Epithelial cell of proximal tubule (primary cell): ENCODE measurements around the gene SLC24A3. TPM values are rescaled to one million over a fixed set of nuclear protein-coding genes. Genes with fewer than 3 reads are reported as not detected.

Experiments used
- DNase-seq: peaks from one replicate; pipeline ENCODE4 v3.0.0-alpha.2; 2011; ENCODE audit warnings: low read depth
- H3K4me3 ChIP-seq: 2 replicates; pipeline ENCODE4 v1.5.1; 2011; ENCODE audit warnings: low read depth, mild to moderate bottlenecking, low read length
- total RNA-seq: library from RNA; depleted of rRNA; stranded (reverse); fragments of >200 nt; gene quantifications from 2 replicates; pipeline ENCODE4 v1.2.3, GENCODE V29; 2015
- TF ChIP-seq, protein P1 (sequence below): conservative IDR thresholded peaks from 2 replicates; pipeline ENCODE4 v1.5.1; 2012; ENCODE audit warnings: low read depth, mild to moderate bottlenecking, low read length

SLC24A3 gene
- total RNA-seq, 1 donor from 2014 or later: not detected

DNA sequence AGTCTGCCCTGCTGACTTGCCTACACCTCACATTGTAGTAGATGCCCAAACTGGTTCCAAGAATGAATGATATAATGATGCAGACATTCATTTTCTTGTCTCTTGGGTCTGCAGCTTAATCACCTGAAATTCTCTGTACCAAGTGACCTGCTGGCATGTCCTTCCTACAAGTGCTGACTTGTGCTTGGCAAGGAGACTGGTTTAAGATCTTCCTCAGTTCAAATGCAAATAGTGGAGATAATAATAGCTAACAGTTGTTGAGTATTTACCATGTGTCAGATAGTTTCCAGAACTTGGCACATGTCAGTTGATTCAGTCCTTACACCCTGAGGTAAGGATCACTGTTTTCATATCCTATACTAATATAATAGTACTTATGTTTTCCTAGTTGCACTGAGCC lies 223.4 kb downstream of the SLC24A3 start:
- no peak for DNase-seq
- TF ChIP-seq, protein P1, sequence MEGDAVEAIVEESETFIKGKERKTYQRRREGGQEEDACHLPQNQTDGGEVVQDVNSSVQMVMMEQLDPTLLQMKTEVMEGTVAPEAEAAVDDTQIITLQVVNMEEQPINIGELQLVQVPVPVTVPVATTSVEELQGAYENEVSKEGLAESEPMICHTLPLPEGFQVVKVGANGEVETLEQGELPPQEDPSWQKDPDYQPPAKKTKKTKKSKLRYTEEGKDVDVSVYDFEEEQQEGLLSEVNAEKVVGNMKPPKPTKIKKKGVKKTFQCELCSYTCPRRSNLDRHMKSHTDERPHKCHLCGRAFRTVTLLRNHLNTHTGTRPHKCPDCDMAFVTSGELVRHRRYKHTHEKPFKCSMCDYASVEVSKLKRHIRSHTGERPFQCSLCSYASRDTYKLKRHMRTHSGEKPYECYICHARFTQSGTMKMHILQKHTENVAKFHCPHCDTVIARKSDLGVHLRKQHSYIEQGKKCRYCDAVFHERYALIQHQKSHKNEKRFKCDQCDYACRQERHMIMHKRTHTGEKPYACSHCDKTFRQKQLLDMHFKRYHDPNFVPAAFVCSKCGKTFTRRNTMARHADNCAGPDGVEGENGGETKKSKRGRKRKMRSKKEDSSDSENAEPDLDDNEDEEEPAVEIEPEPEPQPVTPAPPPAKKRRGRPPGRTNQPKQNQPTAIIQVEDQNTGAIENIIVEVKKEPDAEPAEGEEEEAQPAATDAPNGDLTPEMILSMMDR: no peak

DNA sequence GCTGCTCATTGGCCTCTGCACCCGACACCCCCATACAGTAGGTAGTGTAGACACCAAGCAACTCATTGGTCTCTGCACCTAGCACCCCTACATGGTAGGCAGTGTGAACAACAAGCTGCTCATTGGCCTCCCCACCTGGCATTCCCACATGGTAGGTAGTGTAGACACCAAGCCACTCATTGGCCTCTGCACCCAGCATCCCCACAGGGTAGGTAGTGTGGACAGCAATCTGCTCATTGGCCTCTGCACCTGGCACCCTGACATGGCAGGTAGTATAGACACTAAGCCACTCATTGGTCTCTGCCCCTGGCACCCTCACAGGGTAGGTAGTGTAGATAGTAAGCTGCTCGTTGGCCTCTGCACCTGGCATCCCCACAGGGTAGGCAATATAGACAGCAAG lies 226.0 kb downstream of the SLC24A3 start:
- DNase-seq: no peak
- no peak overlapping the region for H3K4me3 ChIP-seq
- TF ChIP-seq, protein P1: no peak

More for the DNA sequence above, 223.4 kb downstream of the SLC24A3 start:
- no peak overlapping the region for H3K4me3 ChIP-seq

DNA sequence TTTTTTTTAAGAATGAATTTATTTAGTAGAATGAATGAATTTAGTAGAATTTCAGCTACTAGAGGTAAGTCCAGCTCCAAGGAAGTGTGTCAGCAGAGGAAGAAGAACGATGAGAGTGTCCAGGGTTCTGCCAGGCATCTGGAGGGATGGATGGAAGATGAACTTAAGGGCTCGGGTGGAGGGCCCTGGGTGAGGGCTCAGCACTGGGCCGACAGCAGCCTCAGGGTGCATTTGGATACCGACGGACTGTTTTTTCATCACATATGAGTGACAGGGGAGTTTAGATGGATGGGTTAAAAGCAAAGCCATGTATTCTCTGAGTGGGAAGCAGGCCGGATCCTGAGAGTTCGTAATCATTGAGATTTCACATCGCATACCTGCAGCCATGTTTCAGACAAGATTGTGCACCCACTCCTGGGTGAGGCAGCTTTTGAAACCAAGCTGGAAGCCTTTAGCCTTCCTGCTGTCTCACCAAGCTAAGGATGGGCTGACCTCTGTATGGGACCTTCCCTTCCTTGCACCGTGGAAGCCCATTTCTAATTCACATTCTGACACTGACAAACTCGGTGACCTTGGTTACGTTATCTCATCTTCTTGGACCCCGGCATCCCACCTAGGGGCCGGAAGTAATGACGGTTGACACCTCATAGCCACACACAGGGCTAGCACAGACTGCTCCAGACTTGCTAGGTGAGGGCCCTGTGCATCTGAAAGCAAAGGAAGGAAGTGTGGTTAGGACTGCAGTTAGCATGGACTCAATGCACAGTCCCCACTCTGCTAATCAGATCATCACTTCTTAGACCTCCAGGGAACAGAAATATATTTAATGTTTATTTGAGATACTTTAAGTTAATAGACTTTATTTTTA lies 228.5 kb downstream of the SLC24A3 start:
- TF ChIP-seq, protein P1: no peak
- no peak overlapping the region for H3K4me3 ChIP-seq
- DNase-seq: no peak

DNA sequence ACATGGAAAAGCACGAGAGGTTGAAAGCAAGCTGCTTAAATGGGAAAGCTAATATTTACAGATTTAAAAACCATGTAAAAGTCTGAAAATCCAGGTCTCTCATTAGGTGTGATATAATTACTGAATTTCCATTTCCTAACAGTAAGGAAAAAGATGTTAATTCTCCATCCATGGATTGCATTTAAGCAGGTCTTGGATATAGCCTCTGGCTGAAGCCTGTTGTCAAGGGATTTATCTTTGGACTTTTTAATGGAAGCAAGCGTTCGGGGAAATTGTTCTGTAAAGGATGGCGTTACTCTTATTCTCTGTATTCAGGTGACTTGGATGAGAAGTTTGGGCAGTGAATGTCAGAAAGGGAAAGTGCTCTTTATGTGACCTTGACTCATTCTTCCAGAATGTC lies 233.8 kb downstream of the SLC24A3 start:
- no peak overlapping the region for H3K4me3 ChIP-seq
- TF ChIP-seq, protein P1: no peak
- no peak for DNase-seq

DNA sequence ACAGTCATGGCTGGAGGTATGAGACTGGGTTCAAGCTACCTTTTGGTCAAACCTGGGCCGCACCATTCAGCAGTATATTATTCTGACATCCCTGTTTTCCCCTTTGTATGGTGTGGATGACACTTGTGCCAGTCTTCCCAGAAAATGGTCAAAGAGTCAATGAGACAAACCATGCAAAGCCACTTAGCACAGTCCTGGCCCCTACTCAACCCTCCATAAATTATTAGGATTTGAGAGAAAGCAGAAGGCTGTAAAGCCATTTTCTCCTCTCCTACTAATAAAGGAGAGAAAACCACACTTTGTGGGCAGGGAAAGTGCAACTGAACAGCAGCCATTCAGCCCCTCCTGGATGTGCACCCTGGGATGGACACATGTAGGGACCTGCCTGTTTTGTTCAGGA lies 236.2 kb downstream of the SLC24A3 start:
- H3K4me3 ChIP-seq: no peak overlapping the region
- no peak for DNase-seq
- TF ChIP-seq, protein P1: no peak

DNA sequence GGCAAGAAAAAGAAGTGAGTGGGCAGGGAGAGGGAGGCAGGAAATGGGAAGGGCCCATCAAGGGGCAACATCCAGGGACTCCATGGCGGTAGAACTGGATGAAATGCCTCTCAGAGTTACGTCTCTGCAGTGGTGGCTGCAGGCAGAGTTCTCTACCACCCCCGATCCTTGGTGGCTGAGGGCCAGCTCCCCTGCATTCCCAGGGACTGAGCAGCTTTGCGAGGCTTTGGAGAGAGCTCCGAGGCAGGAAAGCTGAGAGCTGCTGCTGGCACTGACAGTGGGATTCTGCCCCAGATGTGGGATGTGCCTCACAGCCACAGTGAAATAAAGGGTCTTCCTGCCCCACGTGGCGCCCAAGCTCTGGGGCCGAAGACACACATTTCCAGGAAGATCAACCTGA lies 236.6 kb downstream of the SLC24A3 start:
- TF ChIP-seq, protein P1: no peak
- no peak for DNase-seq
- no peak overlapping the region for H3K4me3 ChIP-seq
